LNCaP clone FGC (cell line): ENCODE measurements around the gene FHDC1.

Source experiments
- DNase-seq: peaks from one replicate; pipeline ENCODE4 v3.0.0-alpha.2; 2011; ENCODE audit warnings: low read depth
- H3K4me3 ChIP-seq: 2 replicates; pipeline ENCODE4 v1.5.1; 2011; ENCODE audit warnings: mild to moderate bottlenecking, low read depth, low read length, control low read depth
- CTCF ChIP-seq: IDR thresholded peaks from 2 replicates; pipeline ENCODE4 v1.5.1; 2012; ENCODE audit warnings: mild to moderate bottlenecking; ENCODE audit not compliant: control insufficient read depth, insufficient read depth; ENCODE audit errors: extremely low read depth

FHDC1 gene

GRCh38 chr4:153013202-153013977, 77.3 kb downstream of the FHDC1 start:
- TF ChIP-seq CTCF, result no peak
- DNase-seq, result no peak
- H3K4me3 ChIP-seq, result no peak overlapping the region

- TF ChIP-seq CTCF, result no peak
- no peak for DNase-seq
- H3K4me3 ChIP-seq, result no peak overlapping the region
These were observed 78.3 kb downstream of the FHDC1 start for GRCh38 chr4:153014460-153014859.

- no peak for TF ChIP-seq CTCF
- no peak overlapping the region for H3K4me3 ChIP-seq
- DNase-seq, result no peak
These were observed 80.5 kb downstream of the FHDC1 start for GRCh38 chr4:153016592-153016991.

GRCh38 chr4:153018031-153018430, 81.9 kb downstream of the FHDC1 start:
- TF ChIP-seq CTCF, result no peak
- DNase-seq, result no peak
- H3K4me3 ChIP-seq, result no peak overlapping the region

- TF ChIP-seq CTCF, result no peak
- no peak for DNase-seq
- no peak overlapping the region for H3K4me3 ChIP-seq
These were observed 82.6 kb downstream of the FHDC1 start for GRCh38 chr4:153018684-153019083.

- H3K4me3 ChIP-seq, result no peak overlapping the region
- TF ChIP-seq CTCF, result no peak
- no peak for DNase-seq
These were observed 83.8 kb downstream of the FHDC1 start for GRCh38 chr4:153019906-153020305.

GRCh38 chr4:153020457-153020856, 84.3 kb downstream of the FHDC1 start:
- TF ChIP-seq CTCF, result no peak
- no peak for DNase-seq
- no peak overlapping the region for H3K4me3 ChIP-seq
